Measurements from ENCODE around the gene COPS2. TPM values are rescaled to one million over a fixed set of nuclear protein-coding genes. Genes with fewer than 3 reads are reported as not detected.
"Not testable (repeated sequence)": the region's sequence is repeated elsewhere in the genome, so short reads cannot be mapped to it uniquely, and the experiment has no call there.

The COPS2 gene
- total and polyA plus RNA-seq, 10 of the 15 experiments (the other 5 are each of a cell fraction or from before 2014, with no cell fraction given) = 31.5 to 115 (median 76.3) TPM

DNA sequence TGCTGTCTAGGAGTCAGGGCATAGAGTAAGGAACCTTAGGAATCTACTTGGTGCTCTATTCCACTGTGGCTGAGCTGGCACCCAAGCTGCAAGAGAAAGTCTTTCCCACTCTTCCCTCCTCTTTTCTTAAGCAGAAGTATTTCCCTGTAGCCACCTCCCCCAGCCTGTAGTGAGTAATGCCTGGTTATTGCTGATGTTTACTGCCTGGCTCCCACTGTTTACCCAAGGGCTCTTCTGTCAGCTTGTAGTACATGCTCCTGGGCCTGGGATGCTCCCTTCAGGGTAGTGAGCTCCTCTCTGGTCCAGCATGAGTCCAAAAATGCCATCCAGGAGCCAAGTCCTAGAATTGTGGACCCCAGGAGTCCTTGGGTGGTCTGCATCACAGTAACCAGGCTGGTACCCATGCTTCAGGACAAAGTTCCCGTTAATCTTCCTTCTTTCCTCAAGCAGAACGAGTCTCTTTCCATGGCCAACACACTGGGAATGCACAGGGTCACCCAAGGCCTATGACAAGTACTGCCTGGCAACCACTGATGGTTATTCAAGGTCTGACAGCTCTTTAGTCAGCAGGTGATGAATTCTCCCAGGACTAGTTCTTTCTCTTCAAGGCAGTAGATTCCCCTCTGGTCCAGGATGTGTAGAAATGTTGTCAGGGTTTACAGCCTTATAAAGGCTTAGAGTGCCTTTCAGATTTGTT, 32.3 kb upstream of the COPS2 start (continued):
- TF ChIP-seq, protein P1, sequence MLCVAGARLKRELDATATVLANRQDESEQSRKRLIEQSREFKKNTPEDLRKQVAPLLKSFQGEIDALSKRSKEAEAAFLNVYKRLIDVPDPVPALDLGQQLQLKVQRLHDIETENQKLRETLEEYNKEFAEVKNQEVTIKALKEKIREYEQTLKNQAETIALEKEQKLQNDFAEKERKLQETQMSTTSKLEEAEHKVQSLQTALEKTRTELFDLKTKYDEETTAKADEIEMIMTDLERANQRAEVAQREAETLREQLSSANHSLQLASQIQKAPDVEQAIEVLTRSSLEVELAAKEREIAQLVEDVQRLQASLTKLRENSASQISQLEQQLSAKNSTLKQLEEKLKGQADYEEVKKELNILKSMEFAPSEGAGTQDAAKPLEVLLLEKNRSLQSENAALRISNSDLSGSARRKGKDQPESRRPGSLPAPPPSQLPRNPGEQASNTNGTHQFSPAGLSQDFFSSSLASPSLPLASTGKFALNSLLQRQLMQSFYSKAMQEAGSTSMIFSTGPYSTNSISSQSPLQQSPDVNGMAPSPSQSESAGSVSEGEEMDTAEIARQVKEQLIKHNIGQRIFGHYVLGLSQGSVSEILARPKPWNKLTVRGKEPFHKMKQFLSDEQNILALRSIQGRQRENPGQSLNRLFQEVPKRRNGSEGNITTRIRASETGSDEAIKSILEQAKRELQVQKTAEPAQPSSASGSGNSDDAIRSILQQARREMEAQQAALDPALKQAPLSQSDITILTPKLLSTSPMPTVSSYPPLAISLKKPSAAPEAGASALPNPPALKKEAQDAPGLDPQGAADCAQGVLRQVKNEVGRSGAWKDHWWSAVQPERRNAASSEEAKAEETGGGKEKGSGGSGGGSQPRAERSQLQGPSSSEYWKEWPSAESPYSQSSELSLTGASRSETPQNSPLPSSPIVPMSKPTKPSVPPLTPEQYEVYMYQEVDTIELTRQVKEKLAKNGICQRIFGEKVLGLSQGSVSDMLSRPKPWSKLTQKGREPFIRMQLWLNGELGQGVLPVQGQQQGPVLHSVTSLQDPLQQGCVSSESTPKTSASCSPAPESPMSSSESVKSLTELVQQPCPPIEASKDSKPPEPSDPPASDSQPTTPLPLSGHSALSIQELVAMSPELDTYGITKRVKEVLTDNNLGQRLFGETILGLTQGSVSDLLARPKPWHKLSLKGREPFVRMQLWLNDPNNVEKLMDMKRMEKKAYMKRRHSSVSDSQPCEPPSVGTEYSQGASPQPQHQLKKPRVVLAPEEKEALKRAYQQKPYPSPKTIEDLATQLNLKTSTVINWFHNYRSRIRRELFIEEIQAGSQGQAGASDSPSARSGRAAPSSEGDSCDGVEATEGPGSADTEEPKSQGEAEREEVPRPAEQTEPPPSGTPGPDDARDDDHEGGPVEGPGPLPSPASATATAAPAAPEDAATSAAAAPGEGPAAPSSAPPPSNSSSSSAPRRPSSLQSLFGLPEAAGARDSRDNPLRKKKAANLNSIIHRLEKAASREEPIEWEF (IDR thresholded peaks at IDR 0.05; ENCODE audit: insufficient replicate concordance, low read depth, low read length) = no peak

DNA sequence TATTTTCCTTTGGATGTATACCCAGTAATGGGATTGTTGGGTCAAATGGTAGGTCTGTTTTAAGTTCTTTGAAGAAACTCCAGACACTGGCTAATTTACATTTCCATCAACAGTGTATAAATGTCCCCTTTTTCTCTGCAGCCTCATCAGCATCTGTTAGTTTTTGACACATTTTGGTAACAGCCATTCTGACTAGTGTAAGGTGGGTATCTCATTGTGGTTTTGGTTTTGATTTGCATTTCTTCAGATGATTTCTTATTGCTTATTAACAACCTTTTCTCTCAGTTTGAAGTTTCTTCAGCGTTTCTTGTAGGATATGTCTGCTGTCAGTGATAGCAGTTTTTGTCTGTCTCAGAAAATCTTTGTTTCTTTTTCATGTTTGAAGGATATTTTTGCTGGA, 30.1 kb upstream of the COPS2 start:
- WGBS (ENCODE audit: insufficient coverage, insufficient replicate concordance, low lambda C conversion rate, missing lambda C conversion rate) = 37% methylated on average over 1 of the region's 1 CpG
- H3K27me3 ChIP-seq (replicated peaks in 1 of 2; ENCODE audit: control insufficient read depth in 2 of 2, insufficient read depth in 2 of 2, low read length in 1 of 2) = no peaks in the 10 kb centered on the region
- DNase-seq (ENCODE audit: low read depth, low spot score) (no peak), ATAC-seq (peak; percentile 82), FAIRE-seq (peak; percentile 23)
- SMC1A ChIA-PET (ENCODE audit: uncharacterized antibody, unreplicated experiment) = no interaction called here
- TF ChIP-seq BMI1 (IDR thresholded peaks at IDR 0.05; ENCODE audit: borderline replicate concordance) = no peak
- no peak for TF ChIP-seq ETV6 (conservative IDR thresholded peaks at IDR 0.05 in 1 of 2, IDR thresholded peaks at IDR 0.05 in 1 of 2; ENCODE audit: borderline replicate concordance in 1 of 2, low read depth in 1 of 2)
- 0 out of 2 replicates have a peak, but pooled peaks have one; percentile 17 for TF ChIP-seq MTA2 (IDR thresholded peaks at IDR 0.05; ENCODE audit: low read depth)
- no peaks in the 10 kb centered on the region; the same call in 2 of the 3 replicates for H3K9me3 ChIP-seq (replicated peaks; ENCODE audit: control insufficient read depth, insufficient read depth, low read length)
- intact Hi-C loops (cut with micrococcal nuclease; ENCODE audit: unreplicated experiment) (no loop called here), in situ Hi-C loops (cut with MboI) (no loop called here)
- H2AFZ ChIP-seq (ENCODE audit: control insufficient read depth, low read depth, low read length) = no peak overlapping the region
- RAD21 ChIA-PET (ENCODE audit: unreplicated experiment) = interaction anchor here (1.0 kb wide), 1 partner anchor 40 kb away, joined by 3 read pairs; no protein-coding TSS in a partner anchor
- H3K9ac ChIP-seq (ENCODE audit: control insufficient read depth, insufficient read depth, low read length) = no peak overlapping the region
- H3K36me3 ChIP-seq (ENCODE audit: control insufficient read depth in 2 of 2, insufficient read depth in 2 of 2, low read length in 1 of 2) = no peaks in the 10 kb centered on the region
- H3K27ac ChIP-seq (ENCODE audit: control insufficient read depth, insufficient read depth) = no peak overlapping the region
- H3K79me2 ChIP-seq (ENCODE audit: control insufficient read depth, insufficient read depth, low read length) = no peaks in the 10 kb centered on the region
- BruUV-seq (replicated peaks) = no TSS peak
- POLR2A ChIA-PET = no interaction called here
- no peak overlapping the region for H3K4me2 ChIP-seq (ENCODE audit: control insufficient read depth, insufficient read depth)
- no peak overlapping the region for H3K4me3 ChIP-seq
- H4K20me1 ChIP-seq (ENCODE audit: control insufficient read depth, insufficient read depth) = no peaks in the 10 kb centered on the region
- no peaks in the 10 kb centered on the region for H3K4me1 ChIP-seq (ENCODE audit: control insufficient read depth, insufficient read depth, low read length)
- CTCF ChIA-PET = interaction anchor here (1.3 kb wide), 1 partner anchor 39 kb away, joined by 3 read pairs; no protein-coding TSS in a partner anchor

DNA sequence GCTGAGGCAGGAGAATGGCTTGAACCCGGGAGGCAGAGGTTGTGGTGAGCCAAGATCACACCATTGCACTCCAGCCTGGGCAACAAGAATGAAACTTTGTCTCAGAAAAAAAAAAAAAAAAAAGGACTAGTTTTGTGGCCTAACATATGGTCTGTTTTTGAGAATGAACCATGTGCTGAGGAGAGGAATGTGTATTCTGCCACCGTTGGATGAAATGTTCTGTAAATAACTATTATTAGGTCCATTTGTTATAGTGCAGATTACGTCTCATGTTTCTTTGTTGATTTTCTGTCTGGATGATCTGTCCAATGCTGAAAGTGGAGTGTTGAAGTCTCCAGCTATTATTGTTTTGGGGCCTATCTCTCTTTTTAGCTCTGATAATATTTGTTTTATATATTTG, 28.3 kb upstream of the COPS2 start:
- FAIRE-seq; H3K9ac ChIP-seq (ENCODE audit: control insufficient read depth, insufficient read depth, low read length); H3K36me3 ChIP-seq (ENCODE audit: control insufficient read depth in 2 of 2, insufficient read depth in 2 of 2, low read length in 1 of 2); H4K20me1 ChIP-seq (ENCODE audit: control insufficient read depth, insufficient read depth); H3K27ac ChIP-seq (ENCODE audit: control insufficient read depth, insufficient read depth); H3K27me3 ChIP-seq (replicated peaks in 1 of 2; ENCODE audit: control insufficient read depth in 2 of 2, insufficient read depth in 2 of 2, low read length in 1 of 2); H3K4me2 ChIP-seq (ENCODE audit: control insufficient read depth, insufficient read depth); H3K4me3 ChIP-seq; in situ Hi-C loops (cut with MboI); H3K79me2 ChIP-seq (ENCODE audit: control insufficient read depth, insufficient read depth, low read length); POLR2A ChIA-PET; H3K4me1 ChIP-seq (ENCODE audit: control insufficient read depth, insufficient read depth, low read length); BruUV-seq (replicated peaks); SMC1A ChIA-PET (ENCODE audit: uncharacterized antibody, unreplicated experiment); H3K9me3 ChIP-seq (replicated peaks; ENCODE audit: control insufficient read depth, insufficient read depth, low read length); ATAC-seq; intact Hi-C loops (cut with micrococcal nuclease; ENCODE audit: unreplicated experiment); DNase-seq (ENCODE audit: low read depth, low spot score); H2AFZ ChIP-seq (ENCODE audit: control insufficient read depth, low read depth, low read length): not testable (repeated sequence)
- WGBS (ENCODE audit: insufficient coverage, insufficient replicate concordance, low lambda C conversion rate, missing lambda C conversion rate) = 98% methylated on average over 3 of the region's 3 CpGs
- CTCF ChIA-PET = interaction anchor here (1.6 kb wide), 1 partner anchor 15 kb away, joined by 3 read pairs; no protein-coding TSS in a partner anchor
- RAD21 ChIA-PET (ENCODE audit: unreplicated experiment) = interaction anchor here (0.6 kb wide), 1 partner anchor 1358 kb away, joined by 3 read pairs; no protein-coding TSS in a partner anchor
